WI38 (cell line): ENCODE measurements around the gene KATNBL1.

ENCODE experiments used
- H3K4me3 ChIP-seq: 2 replicates; pipeline ENCODE4 v1.5.1; 2011; ENCODE audit warnings: low read depth, mild to moderate bottlenecking, control low read depth, low read length
- CTCF ChIP-seq: IDR thresholded peaks from 2 replicates; pipeline ENCODE4 v1.5.1; 2012; ENCODE audit warnings: low read depth, mild to moderate bottlenecking, control low read depth, low read length

Gene KATNBL1

GRCh38 chr15:34111488-34111887 is 98.4 kb downstream of the KATNBL1 start:
- H3K4me3 ChIP-seq = no peak overlapping the region
- no peak for TF ChIP-seq CTCF

- no peak overlapping the region for H3K4me3 ChIP-seq
- peak; percentile 66 for TF ChIP-seq CTCF
Observed at GRCh38 chr15:34109797-34110663, 99.9 kb downstream of the KATNBL1 start.

GRCh38 chr15:34107315-34107714 is 102.6 kb downstream of the KATNBL1 start:
- no peak for TF ChIP-seq CTCF
- no peak overlapping the region for H3K4me3 ChIP-seq

- TF ChIP-seq CTCF = no peak
Observed at GRCh38 chr15:34106423-34106822, 103.5 kb downstream of the KATNBL1 start.

GRCh38 chr15:34102175-34102925 is 107.5 kb downstream of the KATNBL1 start:
- no peak for TF ChIP-seq CTCF

More at GRCh38 chr15:34106423-34106822, 103.5 kb downstream of the KATNBL1 start:
- H3K4me3 ChIP-seq = no peak overlapping the region

GRCh38 chr15:34101366-34102174 is 108.3 kb downstream of the KATNBL1 start, which contains the start of the genes EMC7 and PGBD4:
EMC7 (minus strand) TSS chr15:34101862; CDS start chr15:34101839, 23 bp downstream.
PGBD4 (plus strand) TSS chr15:34102083; CDS start chr15:34102532, 449 bp downstream.
- no peak for TF ChIP-seq CTCF
- H3K4me3 ChIP-seq = peak within 1 kb of the TSS; percentile 99

More at GRCh38 chr15:34102175-34102925, 107.5 kb downstream of the KATNBL1 start:
- H3K4me3 ChIP-seq = peak overlapping the region; percentile 99
